ENCODE data around the gene AWAT2.
A peak's percentile ranks its signal among the peaks of the same experiment; 100 is the strongest.

The AWAT2 gene

DNA sequence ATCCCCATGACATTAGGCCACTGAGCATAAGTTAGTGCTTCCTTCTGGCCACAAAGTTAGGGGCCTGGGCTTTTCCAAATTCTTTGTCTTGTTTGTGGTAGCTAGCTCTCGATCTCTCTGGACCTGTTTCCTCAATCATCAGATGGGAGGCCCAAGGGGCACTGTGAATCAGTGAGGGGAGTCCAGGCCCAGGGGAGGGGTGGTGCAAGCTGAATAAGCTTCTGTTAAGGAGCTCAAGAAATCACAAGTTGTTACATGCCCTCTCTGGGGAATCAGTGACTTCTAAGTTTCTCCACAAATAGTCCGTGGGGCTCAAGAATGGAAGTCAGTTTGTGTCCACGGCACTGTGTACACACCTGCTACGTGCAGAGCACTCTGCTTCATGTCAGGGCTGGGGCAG, 15.1 kb downstream of the AWAT2 start:
- no peak for TF ChIP-seq EZH2phosphoT487 (conservative IDR thresholded peaks at IDR 0.05; ENCODE audit: low read length)
- TF ChIP-seq, protein P1, sequence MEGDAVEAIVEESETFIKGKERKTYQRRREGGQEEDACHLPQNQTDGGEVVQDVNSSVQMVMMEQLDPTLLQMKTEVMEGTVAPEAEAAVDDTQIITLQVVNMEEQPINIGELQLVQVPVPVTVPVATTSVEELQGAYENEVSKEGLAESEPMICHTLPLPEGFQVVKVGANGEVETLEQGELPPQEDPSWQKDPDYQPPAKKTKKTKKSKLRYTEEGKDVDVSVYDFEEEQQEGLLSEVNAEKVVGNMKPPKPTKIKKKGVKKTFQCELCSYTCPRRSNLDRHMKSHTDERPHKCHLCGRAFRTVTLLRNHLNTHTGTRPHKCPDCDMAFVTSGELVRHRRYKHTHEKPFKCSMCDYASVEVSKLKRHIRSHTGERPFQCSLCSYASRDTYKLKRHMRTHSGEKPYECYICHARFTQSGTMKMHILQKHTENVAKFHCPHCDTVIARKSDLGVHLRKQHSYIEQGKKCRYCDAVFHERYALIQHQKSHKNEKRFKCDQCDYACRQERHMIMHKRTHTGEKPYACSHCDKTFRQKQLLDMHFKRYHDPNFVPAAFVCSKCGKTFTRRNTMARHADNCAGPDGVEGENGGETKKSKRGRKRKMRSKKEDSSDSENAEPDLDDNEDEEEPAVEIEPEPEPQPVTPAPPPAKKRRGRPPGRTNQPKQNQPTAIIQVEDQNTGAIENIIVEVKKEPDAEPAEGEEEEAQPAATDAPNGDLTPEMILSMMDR (IDR thresholded peaks at IDR 0.05; ENCODE audit: insufficient read depth, low read length, poor library complexity, severe bottlenecking), result no peak
- no peaks in the 10 kb centered on the region for H3K9me3 ChIP-seq (ENCODE audit: insufficient read depth, low read length)
- no peaks in the 10 kb centered on the region for H3F3A ChIP-seq (ENCODE audit: insufficient read depth)
- H3K4me2 ChIP-seq (ENCODE audit: low read depth, low read length, poor library complexity, severe bottlenecking), result no peak overlapping the region
- H2AFZ ChIP-seq (ENCODE audit: low read depth, low read length, severe bottlenecking), result no peak overlapping the region
- no peak overlapping the region for H3K4me3 ChIP-seq (ENCODE audit: insufficient read depth, low read length, poor library complexity, severe bottlenecking)
- no peak overlapping the region for H3K27ac ChIP-seq (ENCODE audit: low read depth, low read length)
- no peaks in the 10 kb centered on the region for H3K36me3 ChIP-seq (ENCODE audit: low read length)
- H3K9ac ChIP-seq (ENCODE audit: low read length), result no peak overlapping the region
- no peaks in the 10 kb centered on the region for H4K20me1 ChIP-seq (ENCODE audit: low read depth, low read length)
- no peaks in the 10 kb centered on the region for H3K79me2 ChIP-seq (ENCODE audit: insufficient read depth, low read length)
- H3K9me2 ChIP-seq (replicated peaks; ENCODE audit: insufficient read depth, low read length), result no peaks in the 10 kb centered on the region
- H3K27me3 ChIP-seq (ENCODE audit: low read length), result no peaks in the 10 kb centered on the region

DNA sequence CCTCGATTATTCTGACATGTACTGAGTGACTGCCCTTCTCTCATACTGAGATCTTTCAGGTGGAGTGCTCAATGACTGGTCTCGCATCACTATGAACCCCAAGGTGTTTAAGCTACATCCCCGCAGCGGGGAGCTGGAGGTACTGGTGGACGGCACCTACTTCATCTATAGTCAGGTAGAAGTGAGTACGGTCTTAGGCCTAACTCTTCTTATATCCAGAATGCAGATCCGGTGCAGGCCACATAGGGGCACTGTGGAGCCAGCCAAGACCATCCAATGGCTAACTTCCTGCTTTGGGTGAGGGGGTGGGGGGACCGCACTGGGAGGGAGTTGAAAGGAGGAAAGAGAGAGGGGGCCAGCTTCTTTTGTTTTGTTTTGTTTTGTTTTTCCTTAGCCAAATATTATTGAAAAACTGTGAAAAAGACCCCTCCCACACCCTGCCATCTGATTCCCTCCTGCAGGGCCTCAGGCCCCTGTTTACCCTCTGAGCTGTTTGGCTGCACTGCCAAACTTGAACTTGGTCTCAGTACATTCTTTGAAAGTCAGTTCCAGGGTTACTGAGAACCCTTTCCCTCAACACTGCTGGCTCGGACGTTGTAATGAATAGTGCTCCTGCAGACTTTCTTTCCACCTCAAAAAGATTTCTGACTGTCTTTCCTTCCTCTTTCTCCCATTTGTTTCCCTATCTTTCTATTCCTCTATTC, 16.2 kb downstream of the AWAT2 start:
- H3K79me2 ChIP-seq (ENCODE audit: insufficient read depth, low read length), result no peaks in the 10 kb centered on the region
- H2AFZ ChIP-seq (ENCODE audit: low read depth, low read length, severe bottlenecking), result no peak overlapping the region
- H3K9me2 ChIP-seq (replicated peaks; ENCODE audit: insufficient read depth, low read length), result no peaks in the 10 kb centered on the region
- no peaks in the 10 kb centered on the region for H3K36me3 ChIP-seq (ENCODE audit: low read length)
- no peaks in the 10 kb centered on the region for H3K9me3 ChIP-seq (ENCODE audit: insufficient read depth, low read length)
- no peaks in the 10 kb centered on the region for H3K27me3 ChIP-seq (ENCODE audit: low read length)
- no peak overlapping the region for H3K27ac ChIP-seq (ENCODE audit: low read depth, low read length)
- H3F3A ChIP-seq (ENCODE audit: insufficient read depth), result no peaks in the 10 kb centered on the region
- H3K4me2 ChIP-seq (ENCODE audit: low read depth, low read length, poor library complexity, severe bottlenecking), result no peak overlapping the region
- TF ChIP-seq EZH2phosphoT487 (conservative IDR thresholded peaks at IDR 0.05; ENCODE audit: low read length), result no peak
- TF ChIP-seq, protein P1 (IDR thresholded peaks at IDR 0.05; ENCODE audit: insufficient read depth, low read length, poor library complexity, severe bottlenecking), result peak; percentile 30
- no peak overlapping the region for H3K4me3 ChIP-seq (ENCODE audit: insufficient read depth, low read length, poor library complexity, severe bottlenecking)
- no peak overlapping the region for H3K9ac ChIP-seq (ENCODE audit: low read length)
- H4K20me1 ChIP-seq (ENCODE audit: low read depth, low read length), result no peaks in the 10 kb centered on the region

DNA sequence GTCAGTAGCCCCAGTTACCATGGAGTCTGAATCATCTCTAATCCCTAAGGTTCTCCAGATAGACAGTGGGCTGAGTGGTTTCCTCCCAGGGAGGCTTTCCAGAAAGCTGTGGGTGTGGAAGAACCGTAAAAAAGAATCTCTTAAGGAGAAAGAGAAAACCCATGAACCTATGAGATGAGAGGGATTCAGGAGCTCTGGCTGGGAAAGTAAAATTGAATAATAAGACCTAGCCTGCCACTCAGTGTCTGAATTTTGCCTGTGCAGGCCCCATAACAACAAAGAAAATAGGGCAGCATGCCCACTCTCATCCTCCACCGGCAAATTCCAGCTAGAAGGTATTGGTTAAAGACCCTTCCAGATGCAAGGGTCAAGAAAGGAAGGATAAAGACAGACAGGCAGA, 16.9 kb downstream of the AWAT2 start:
- Histone ChIP-seq H3K4me2 (ENCODE audit: low read depth, low read length, poor library complexity, severe bottlenecking) (no peak overlapping the region), H3K9ac (ENCODE audit: low read length) (no peak overlapping the region), H3K9me2 (replicated peaks; ENCODE audit: insufficient read depth, low read length) (no peaks in the 10 kb centered on the region), H3K9me3 (ENCODE audit: insufficient read depth, low read length) (no peaks in the 10 kb centered on the region), H4K20me1 (ENCODE audit: low read depth, low read length) (no peaks in the 10 kb centered on the region), H3K79me2 (ENCODE audit: insufficient read depth, low read length) (no peaks in the 10 kb centered on the region), H3K27me3 (ENCODE audit: low read length) (no peaks in the 10 kb centered on the region), H3K4me3 (ENCODE audit: insufficient read depth, low read length, poor library complexity, severe bottlenecking) (no peak overlapping the region), H3K27ac (ENCODE audit: low read depth, low read length) (no peak overlapping the region), H2AFZ (ENCODE audit: low read depth, low read length, severe bottlenecking) (no peak overlapping the region), H3F3A (ENCODE audit: insufficient read depth) (no peaks in the 10 kb centered on the region), H3K36me3 (ENCODE audit: low read length) (no peaks in the 10 kb centered on the region)
- TF ChIP-seq EZH2phosphoT487 (conservative IDR thresholded peaks at IDR 0.05; ENCODE audit: low read length), result no peak
- TF ChIP-seq, protein P1 (IDR thresholded peaks at IDR 0.05; ENCODE audit: insufficient read depth, low read length, poor library complexity, severe bottlenecking), result no peak
